Psoas muscle (tissue), 8 donors: ENCODE measurements around the gene NTRK3. TPM values are rescaled to one million over a fixed set of nuclear protein-coding genes. Genes with fewer than 3 reads are reported as not detected.

Source experiments
- ATAC-seq, 4 donors: fragments of 200-7000 bp; cut with Tn5 transposase; one replicate each; pipeline ENCODE4 v1.9.1; 2020; ENCODE audit warnings: moderate library complexity in 3 of 4, mild to moderate bottlenecking in 2 of 4
- DNase-seq, 2 donors: peaks; one replicate each; pipeline ENCODE4 v3.0.0-alpha.2; 2020
- H3K27ac ChIP-seq: fragments of 200-600 bp; one replicate; pipeline ENCODE4 v1.8.0; 2022
- H3K27me3 ChIP-seq, 3 donors: fragments of 200-600 bp in 1 of 3; one replicate each; pipeline versions ENCODE4 v1.6.1 to v1.8.0; 2013 to 2022; ENCODE audit warnings: low read length in 2 of 3, mild to moderate bottlenecking in 2 of 3, moderate library complexity in 1 of 3; ENCODE audit not compliant: insufficient read depth in 3 of 3
- H3K36me3 ChIP-seq, 2 donors: fragments of 200-600 bp in 1 of 2; one replicate each; pipeline versions ENCODE4 v1.6.1 to v1.8.0; 2013 to 2022; ENCODE audit warnings: low read depth in 1 of 2, mild to moderate bottlenecking in 1 of 2, moderate library complexity in 1 of 2; ENCODE audit not compliant: insufficient read depth in 1 of 2
- H3K4me1 ChIP-seq: fragments of 200-600 bp; one replicate; pipeline ENCODE4 v1.8.0; 2022
- H3K4me3 ChIP-seq: fragments of 200-600 bp; one replicate; pipeline ENCODE4 v1.8.0; 2022; ENCODE audit warnings: mild to moderate bottlenecking
- H3K9me3 ChIP-seq: fragments of 200-600 bp; one replicate; pipeline ENCODE4 v1.8.0; 2022
- CTCF ChIP-seq: fragments of 200-600 bp; IDR thresholded peaks from one replicate; pipeline ENCODE4 v1.8.0; 2022; ENCODE audit warnings: antibody characterized with exemption
- whole genome bisulfite sequencing, 3 donors: extraction: QIAGEN DNeasy Blood & Tissue Kit; methylation state at CpG; one replicate each; pipeline versions ENCODE4 v1.1.6 to v1.1.7; 2013; 5-methylcytosine and 5-hydroxymethylcytosine counted together
- intact Hi-C, 2 donors: fragments of 100-400 bp; cut with DNase I; formaldehyde crosslinking; loops; one replicate each; pipeline versions ENCODE4 v1.11.0 to v1.14.2; 2022
- polyA plus RNA-seq, 3 donors: library from polyadenylated mRNA; stranded (reverse); fragments of 200-250 nt; gene quantifications; one replicate each; pipeline ENCODE4 v1.2.3, GENCODE V29; 2013
- total RNA-seq, 4 donors: library from RNA; stranded (reverse); fragmentation: NEBNext Ultra II Directional in 2 of 4; extraction: Animal tissue kit (Norgen Biotek cat#: 25700) in 2 of 4; gene quantifications; one replicate each; pipeline versions ENCODE4 v1.2.1 to v1.2.4, GENCODE V29; 2021 to 2023
- donor health status: healthy with polysubstance abuse.
- donor health status: DM: no; HTN: no; CAD: no; lungs with moderate emphysema.
- donor health status: Bipolar disorder and iron deficiency.
- donor health status: healthy.
- donor health status: DM: yes; HTN: yes; CAD: no.
- donor health status: DM: no; HTN: no; CAD: no.
- donor health status: DM: no; HTN: no; CAD: no.
- donor health status: DM: yes; HTN: yes; CAD: no.

Gene NTRK3
- total and polyA plus RNA-seq, 7 donors, result 0.17 to 1.7 (median 0.57) TPM

- no peaks in the 10 kb centered on the region for H3K9me3 ChIP-seq
- no peak for TF ChIP-seq CTCF
- H3K27me3 ChIP-seq, result no peaks in the 10 kb centered on the region
- H3K4me3 ChIP-seq, result no peak overlapping the region
- DNase-seq, result no peak
- H3K36me3 ChIP-seq, result no peaks in the 10 kb centered on the region
- H3K27ac ChIP-seq, result no peak overlapping the region
- no peaks in the 10 kb centered on the region for H3K4me1 ChIP-seq
- intact Hi-C loops, result no loop called here
- WGBS, 3 donors, result 91 to 95% (median 94%) methylated on average over 4 of the region's 4 CpGs
- no peak for ATAC-seq
Measured at GRCh38 chr15:88300861-88301260, 44.3 kb upstream of the NTRK3 start.

DNA sequence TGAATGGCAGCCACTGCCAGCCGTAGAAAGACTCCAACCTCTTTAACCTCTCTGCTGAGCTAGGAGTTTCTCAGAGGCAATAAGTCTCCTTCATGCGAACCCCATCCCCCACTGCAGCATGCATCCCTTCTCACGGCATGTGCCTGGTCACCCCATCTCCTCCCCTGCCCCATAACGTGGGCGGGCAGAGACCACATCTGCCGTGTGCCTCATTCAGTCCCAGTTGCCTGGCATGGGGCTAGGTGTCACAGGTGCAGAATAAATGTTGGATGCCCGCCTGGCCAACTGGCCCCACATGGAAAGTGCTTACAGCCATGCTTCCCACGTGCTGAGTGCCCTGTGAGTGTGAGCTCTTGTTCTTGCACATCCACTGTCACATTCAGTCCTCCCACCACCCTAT lies 43.5 kb upstream of the NTRK3 start:
- ATAC-seq (no peak), DNase-seq (no peak)
- intact Hi-C loops, result no loop called here
- TF ChIP-seq CTCF, result no peak
- 30 to 41% (median 34%) methylated on average over 8 of the region's 8 CpGs for WGBS, 3 donors
- no peak overlapping the region for H3K27ac ChIP-seq
- no peaks in the 10 kb centered on the region for H3K9me3 ChIP-seq
- no peaks in the 10 kb centered on the region for H3K36me3 ChIP-seq
- H3K4me3 ChIP-seq, result no peak overlapping the region
- no peaks in the 10 kb centered on the region for H3K4me1 ChIP-seq
- H3K27me3 ChIP-seq, result no peaks in the 10 kb centered on the region

DNA sequence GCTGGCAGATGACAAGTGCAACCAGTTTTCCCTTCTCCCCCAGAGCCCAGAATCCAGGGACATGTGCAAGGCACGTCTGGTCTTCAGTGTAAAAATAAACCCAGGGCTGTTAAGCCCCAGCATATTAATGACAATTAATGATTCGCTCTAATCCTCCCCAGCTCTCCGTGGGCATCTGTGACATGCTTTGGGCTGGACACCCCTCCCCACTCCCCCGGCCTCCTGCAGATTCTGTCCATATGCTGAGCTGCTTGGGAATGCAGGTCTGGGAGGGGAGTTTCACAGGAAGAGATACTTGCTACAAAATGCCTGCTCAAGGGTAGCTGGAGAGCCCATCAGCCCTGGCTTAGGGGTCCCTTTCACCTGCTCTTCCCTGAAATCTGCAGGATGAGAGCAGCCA lies 43.0 kb upstream of the NTRK3 start:
- H3K36me3 ChIP-seq, result no peaks in the 10 kb centered on the region
- no peaks in the 10 kb centered on the region for H3K9me3 ChIP-seq
- no peak for TF ChIP-seq CTCF
- no peaks in the 10 kb centered on the region for H3K4me1 ChIP-seq
- ATAC-seq, result no peak
- no peak overlapping the region for H3K27ac ChIP-seq
- H3K4me3 ChIP-seq, result no peak overlapping the region
- no peaks in the 10 kb centered on the region for H3K27me3 ChIP-seq
- WGBS, 3 donors, result 36 to 42% (median 40%) methylated on average over 4 of the region's 4 CpGs
- no peak for DNase-seq
- intact Hi-C loops, result no loop called here

DNA sequence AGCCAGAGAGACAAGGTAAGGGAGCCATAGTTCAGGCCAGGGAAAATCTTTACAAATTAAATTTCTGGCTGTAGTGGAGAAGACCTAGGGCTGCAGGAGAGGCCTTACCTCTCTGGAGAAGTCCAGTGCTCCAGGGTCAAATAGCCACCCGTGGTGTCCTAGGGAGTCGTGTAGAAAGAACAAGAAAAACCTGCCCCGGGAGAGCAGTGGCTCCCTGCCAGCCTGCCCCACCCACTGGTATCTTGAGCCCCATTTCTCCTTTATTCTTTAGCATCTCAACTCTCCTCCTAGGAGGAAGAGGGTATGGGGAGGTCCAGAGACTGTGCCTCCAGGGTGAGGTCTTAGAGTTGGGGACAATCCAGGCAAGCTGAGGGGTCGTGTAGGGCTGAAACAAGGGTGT lies 32.1 kb upstream of the NTRK3 start:
- WGBS, 3 donors, result 36 to 62% (median 56%) methylated on average over 4 of the region's 4 CpGs
- no peak for TF ChIP-seq CTCF
- Histone ChIP-seq H3K9me3 (no peaks in the 10 kb centered on the region), H3K27me3 (no peaks in the 10 kb centered on the region), H3K4me3 (no peak overlapping the region), H3K36me3 (no peaks in the 10 kb centered on the region), H3K4me1 (no peaks in the 10 kb centered on the region), H3K27ac (no peak overlapping the region)
- intact Hi-C loops, result no loop called here
- DNase-seq (no peak), ATAC-seq (no peak)

DNA sequence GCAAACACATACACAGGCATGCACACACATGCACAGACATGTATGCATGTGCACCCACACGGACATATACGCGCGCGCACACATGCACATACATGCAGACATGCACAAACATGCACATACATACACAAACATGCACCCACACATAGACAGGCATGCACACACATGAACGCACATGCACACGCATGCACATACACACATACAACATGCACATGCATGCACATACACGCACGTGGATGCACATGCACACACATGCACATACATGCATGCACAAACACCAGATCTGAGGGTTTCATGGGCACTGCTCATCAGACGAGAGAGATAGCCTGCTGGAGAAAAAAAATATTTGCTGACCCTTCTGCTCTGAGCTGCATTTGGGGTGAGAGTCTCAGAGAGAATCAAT lies 31.7 kb upstream of the NTRK3 start:
- TF ChIP-seq CTCF, result no peak
- H3K36me3 ChIP-seq, result no peaks in the 10 kb centered on the region
- no peaks in the 10 kb centered on the region for H3K4me1 ChIP-seq
- H3K4me3 ChIP-seq, result no peak overlapping the region
- H3K27ac ChIP-seq, result no peak overlapping the region
- H3K9me3 ChIP-seq, result no peaks in the 10 kb centered on the region
- intact Hi-C loops, result no loop called here
- ATAC-seq (no peak), DNase-seq (no peak)
- H3K27me3 ChIP-seq, result no peaks in the 10 kb centered on the region
- 87 to 92% (median 90%) methylated on average over 10 of the region's 10 CpGs for WGBS, 3 donors
